ENCODE results near the gene IL17RD.

IL17RD gene

DNA sequence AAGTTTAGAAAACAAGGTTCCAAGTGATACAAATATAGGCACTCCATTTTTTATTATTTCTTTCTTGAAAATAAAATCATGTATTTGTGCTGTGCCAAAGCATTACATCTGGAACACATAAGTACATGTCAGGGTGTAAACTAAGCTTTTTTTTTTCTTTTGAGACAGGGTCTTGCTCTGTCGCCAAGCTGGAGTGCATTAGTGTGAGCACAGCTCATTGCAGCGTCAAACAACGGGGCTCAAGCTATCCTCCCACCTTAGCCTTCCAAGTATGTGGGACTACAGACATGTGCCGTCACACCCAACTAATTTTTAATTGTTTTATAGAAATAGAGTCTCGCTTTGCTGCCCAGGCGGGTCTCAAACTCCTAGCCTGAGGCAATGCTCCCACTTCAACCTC lies 95.7 kb downstream of the IL17RD start:
- Mint-ChIP-seq H3K36me3 (ENCODE audit: low read depth) (no peaks in the 10 kb centered on the region), H3K4me1 (ENCODE audit: low read depth) (peaks cover 30% of the 10 kb centered on the region), H3K27ac (no peak overlapping the region), H3K9me3 (no peaks in the 10 kb centered on the region), H3K27me3 (no peaks in the 10 kb centered on the region), H3K4me3 (no peak overlapping the region)
- intact Hi-C loops (cut with micrococcal nuclease) = no loop called here

DNA sequence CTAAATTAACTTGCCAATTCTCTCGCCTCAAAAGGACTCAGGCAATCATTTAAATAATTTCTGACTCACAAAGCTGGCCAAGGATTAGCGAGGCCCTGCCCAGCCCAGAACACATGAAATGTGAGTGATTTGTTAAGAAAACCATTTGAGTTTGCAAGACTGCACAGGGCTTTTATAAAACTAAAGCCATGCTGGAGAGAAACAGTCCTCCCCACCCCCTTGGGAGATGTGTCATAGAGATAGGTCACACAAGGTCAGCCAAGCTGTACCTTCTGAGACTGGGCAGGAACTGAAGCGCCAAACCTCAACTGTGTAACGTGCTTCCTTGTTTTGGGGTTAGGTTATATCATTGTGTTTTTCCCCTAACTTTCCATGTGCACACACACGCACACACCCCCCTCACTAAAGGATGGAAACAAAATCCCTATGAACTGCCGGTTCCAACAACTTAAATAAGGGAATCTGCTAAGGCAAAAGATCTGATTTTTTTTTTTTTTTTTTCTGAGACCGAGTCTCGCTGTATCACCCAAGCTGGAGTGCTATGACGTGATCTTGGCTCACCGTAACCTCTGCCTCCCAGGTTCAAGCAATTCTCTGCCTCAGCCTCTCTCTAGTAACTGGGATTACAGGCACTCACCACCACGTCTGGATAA lies 96.6 kb downstream of the IL17RD start:
- intact Hi-C loops (cut with micrococcal nuclease) = no loop called here
- Mint-ChIP-seq H3K4me1 (ENCODE audit: low read depth) (peaks cover 28% of the 10 kb centered on the region), H3K27ac (peak overlapping the region; percentile 32), H3K4me3 (no peak overlapping the region), H3K9me3 (no peaks in the 10 kb centered on the region), H3K36me3 (ENCODE audit: low read depth) (no peaks in the 10 kb centered on the region), H3K27me3 (no peaks in the 10 kb centered on the region)

DNA sequence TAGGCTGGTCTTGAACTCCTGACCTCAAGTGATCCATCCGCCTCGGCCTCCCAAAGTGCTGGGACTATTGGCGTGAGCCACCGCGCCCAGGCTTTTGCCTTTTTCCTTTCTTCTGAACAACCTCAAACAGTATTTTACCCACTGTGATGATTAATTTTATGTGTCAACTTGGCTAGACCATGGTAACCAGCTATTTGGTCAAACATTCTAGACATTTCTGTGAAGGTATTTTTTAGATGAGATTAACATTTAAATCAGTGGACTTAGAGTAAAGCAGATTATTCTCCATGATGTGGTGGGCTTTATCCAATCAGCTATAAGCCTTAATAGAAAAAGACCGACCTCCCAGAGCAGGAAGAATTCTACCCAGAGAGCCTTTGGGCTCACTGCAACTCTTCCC lies 98.7 kb downstream of the IL17RD start:
- no peak overlapping the region for H3K4me3 Mint-ChIP-seq
- H3K9me3 Mint-ChIP-seq = no peaks in the 10 kb centered on the region
- H3K4me1 Mint-ChIP-seq (ENCODE audit: low read depth) = peaks cover 46% of the 10 kb centered on the region
- intact Hi-C loops (cut with micrococcal nuclease) = no loop called here
- H3K27ac Mint-ChIP-seq = no peak overlapping the region
- no peaks in the 10 kb centered on the region for H3K27me3 Mint-ChIP-seq
- H3K36me3 Mint-ChIP-seq (ENCODE audit: low read depth) = no peaks in the 10 kb centered on the region

DNA sequence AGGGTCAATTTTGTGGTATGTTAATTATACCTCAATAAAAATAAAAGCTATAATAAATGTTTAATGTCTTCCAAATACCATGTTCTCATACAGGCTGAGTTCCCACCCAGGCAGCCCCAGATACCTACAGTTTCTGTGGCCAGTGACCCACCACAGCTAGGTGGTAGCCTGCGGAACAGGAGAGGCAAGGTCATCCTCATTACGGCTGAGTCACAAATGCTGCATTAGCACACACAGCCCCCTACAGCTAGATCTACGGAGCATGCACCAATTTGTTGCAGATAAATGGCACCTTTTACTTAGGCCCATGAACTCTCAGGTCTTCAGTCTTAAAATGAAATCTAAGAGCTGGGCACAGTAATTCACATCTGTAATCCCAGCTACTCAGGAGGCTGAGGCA lies 99.6 kb downstream of the IL17RD start:
- intact Hi-C loops (cut with micrococcal nuclease) = no loop called here

DNA sequence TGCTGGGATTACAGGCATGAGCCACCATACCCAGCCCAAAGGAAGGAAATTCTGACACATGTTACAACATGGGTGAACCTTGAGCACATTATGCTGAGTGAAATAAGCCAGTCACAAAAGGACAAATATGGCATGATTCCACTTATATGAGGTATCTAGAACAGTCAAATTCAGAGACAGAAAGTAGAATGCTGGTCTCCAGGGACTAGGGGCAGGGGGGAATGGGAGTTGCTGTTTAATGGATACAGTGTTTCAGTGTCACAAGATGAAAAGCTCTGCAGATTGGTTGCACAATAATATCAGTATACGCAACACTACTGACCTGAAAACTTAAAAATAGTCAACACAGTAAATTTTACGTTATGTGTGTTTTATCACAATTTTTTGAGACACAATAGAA lies 100.6 kb downstream of the IL17RD start:
- no peak overlapping the region for H3K27ac Mint-ChIP-seq

More for the DNA sequence above, 99.6 kb downstream of the IL17RD start:
- H3K36me3 Mint-ChIP-seq (ENCODE audit: low read depth) = no peaks in the 10 kb centered on the region
- H3K4me1 Mint-ChIP-seq (ENCODE audit: low read depth) = peaks cover 52% of the 10 kb centered on the region
- H3K9me3 Mint-ChIP-seq = no peaks in the 10 kb centered on the region
- H3K4me3 Mint-ChIP-seq = no peak overlapping the region
- no peak overlapping the region for H3K27ac Mint-ChIP-seq
- H3K27me3 Mint-ChIP-seq = no peaks in the 10 kb centered on the region

DNA sequence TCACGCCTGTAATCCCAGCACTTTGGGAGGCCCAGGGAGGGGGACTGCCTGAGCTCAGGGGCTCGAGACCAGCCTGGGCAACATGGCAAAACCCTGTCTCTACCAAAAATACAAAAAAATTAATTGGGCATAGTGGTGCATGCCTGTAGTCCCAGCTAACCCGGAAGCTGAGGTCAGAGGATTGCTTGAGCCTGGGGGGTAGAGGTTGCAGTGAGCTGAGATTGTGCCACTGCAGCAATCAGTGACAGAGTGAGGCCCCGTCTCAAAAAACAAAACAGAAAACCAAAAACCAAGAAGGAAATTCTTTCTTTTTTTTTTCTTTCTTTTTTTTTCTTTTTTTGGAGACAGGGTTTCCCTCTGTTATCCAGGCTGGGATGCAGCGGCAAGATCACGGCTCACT lies 101.2 kb downstream of the IL17RD start:
- Mint-ChIP-seq H3K27me3 (no peaks in the 10 kb centered on the region), H3K27ac (peak overlapping the region; percentile 73), H3K36me3 (ENCODE audit: low read depth) (no peaks in the 10 kb centered on the region), H3K9me3 (no peaks in the 10 kb centered on the region), H3K4me1 (ENCODE audit: low read depth) (peaks cover 63% of the 10 kb centered on the region), H3K4me3 (no peak overlapping the region)
- intact Hi-C loops (cut with micrococcal nuclease) = no loop called here

More for the DNA sequence above, 100.6 kb downstream of the IL17RD start:
- Mint-ChIP-seq H3K4me3 (no peak overlapping the region), H3K36me3 (ENCODE audit: low read depth) (no peaks in the 10 kb centered on the region), H3K27me3 (no peaks in the 10 kb centered on the region), H3K4me1 (ENCODE audit: low read depth) (peaks cover 61% of the 10 kb centered on the region), H3K9me3 (no peaks in the 10 kb centered on the region)
- intact Hi-C loops (cut with micrococcal nuclease) = no loop called here

DNA sequence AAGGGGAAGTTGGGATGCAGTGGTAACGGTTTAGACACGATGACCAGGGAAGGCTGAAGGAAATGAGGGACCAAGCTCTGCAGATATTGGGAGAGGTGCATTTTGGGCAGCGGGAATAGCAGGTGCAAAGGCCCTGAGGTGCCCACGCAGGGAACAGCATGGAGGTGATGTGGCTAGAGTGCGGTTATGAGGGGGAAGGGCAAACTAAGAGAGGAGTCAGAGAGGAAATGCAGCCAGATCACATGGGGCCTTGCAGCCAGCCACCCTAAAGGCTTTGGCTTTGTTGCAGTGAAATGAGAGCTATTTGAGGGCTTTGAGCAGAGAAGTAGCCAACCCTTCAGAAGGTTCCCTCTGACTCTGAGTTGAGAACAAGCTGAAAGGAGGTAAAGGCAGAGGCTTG lies 102.1 kb downstream of the IL17RD start:
- intact Hi-C loops (cut with micrococcal nuclease) = no loop called here
- Mint-ChIP-seq H3K9me3 (no peaks in the 10 kb centered on the region), H3K27ac (peak overlapping the region; percentile 73), H3K4me1 (ENCODE audit: low read depth) (peaks cover 57% of the 10 kb centered on the region), H3K4me3 (peak overlapping the region; percentile 1), H3K36me3 (ENCODE audit: low read depth) (no peaks in the 10 kb centered on the region), H3K27me3 (no peaks in the 10 kb centered on the region)

DNA sequence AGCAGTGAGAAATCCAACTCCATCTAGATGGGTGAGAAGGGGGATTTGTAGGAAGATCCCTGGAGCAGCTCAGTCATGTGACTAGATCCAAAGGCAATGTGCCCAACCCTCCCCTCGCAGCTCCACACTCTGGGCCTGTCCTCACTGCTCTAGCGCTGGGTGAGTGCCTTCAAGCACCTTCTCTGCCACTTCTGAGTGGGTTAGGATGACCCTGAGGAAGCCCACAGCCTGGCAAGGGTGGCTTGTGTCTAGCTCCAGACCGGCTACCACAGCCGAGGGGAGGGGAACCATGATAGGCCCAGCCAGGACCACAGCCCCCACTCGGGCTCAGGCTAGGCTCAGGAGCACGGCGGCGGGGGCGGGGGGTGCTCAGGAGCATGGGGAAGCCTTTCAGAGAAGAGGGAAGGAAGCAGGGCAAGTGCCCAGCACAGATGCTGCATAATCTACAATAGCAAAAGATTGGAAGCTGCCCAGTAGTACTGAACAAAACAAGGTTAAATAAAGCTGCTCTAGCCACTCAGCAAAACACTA lies 103.0 kb downstream of the IL17RD start:
- Mint-ChIP-seq H3K27me3 (no peaks in the 10 kb centered on the region), H3K4me3 (no peak overlapping the region), H3K27ac (peak overlapping the region; percentile 73), H3K9me3 (no peaks in the 10 kb centered on the region), H3K4me1 (ENCODE audit: low read depth) (peaks cover 65% of the 10 kb centered on the region), H3K36me3 (ENCODE audit: low read depth) (no peaks in the 10 kb centered on the region)
- intact Hi-C loops (cut with micrococcal nuclease) = no loop called here

DNA sequence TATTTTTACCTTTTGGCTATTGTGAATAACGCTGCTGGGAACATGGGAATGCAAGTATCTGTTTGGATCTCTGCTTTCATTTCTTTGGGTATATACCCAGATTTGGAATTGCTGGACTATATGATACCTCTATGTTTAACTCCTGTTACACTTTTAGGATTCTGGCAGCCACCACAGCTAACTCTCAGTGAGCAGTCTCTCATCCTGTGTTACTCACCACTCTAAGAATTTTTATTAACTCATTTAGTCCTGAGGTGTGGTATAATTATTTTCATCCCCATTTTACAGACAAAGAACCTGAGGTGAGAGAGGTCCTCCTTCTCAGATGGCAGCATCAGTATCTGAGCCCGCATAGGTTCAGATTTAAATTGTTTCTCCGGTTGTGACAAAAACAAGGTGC lies 103.6 kb downstream of the IL17RD start:
- no peaks in the 10 kb centered on the region for H3K36me3 Mint-ChIP-seq (ENCODE audit: low read depth)
- intact Hi-C loops (cut with micrococcal nuclease) = no loop called here

DNA sequence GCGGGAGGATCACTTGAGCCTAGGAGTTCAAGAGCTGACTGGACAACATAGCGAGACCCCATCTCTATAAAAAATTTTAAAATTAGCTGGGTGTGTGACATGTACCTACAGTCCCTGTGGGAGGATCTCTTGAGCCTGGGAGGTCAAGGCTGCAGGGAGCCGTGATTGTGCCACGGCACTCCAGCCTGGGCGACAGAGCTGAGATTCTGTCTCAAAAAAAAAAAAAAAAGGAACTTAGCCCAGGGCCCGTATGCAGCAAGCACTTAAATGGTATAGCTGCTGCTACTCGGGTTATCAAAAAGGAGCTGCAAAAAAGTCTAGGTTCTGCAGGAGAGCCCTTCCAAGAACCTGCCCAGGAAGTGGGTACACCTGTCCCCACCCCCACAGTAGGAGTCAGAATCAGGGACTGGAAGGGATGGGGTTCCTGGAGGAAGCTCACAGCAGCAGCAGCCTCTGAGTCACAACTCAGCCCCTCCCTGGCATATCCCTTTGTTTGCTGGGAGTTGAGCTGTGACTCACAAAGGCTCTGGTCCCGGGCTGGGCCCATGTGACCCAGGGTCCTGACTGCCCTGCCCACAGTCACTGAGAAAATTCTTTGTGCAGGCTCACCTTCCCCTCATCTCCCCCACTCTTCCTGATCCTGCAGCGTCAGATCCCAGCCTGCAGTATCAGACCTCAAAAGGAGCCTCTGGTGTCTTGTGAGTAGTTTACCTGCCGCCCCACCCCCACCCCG lies 104.9 kb downstream of the IL17RD start, which contains the start of gene SPATA12:
Gene SPATA12, plus strand, starts transcription at position 576 of the 733 bp plus-strand sequence. CDS start 13,031 bp downstream, outside the sequence.
- Mint-ChIP-seq H3K4me1 (ENCODE audit: low read depth) (peaks cover 62% of the 10 kb centered on the region), H3K27ac (peak within 1 kb of the TSS; percentile 87), H3K36me3 (ENCODE audit: low read depth) (no peaks in the 10 kb centered on the region), H3K27me3 (no peaks in the 10 kb centered on the region), H3K9me3 (no peaks in the 10 kb centered on the region), H3K4me3 (peak within 1 kb of the TSS; percentile 24)
- intact Hi-C loops (cut with micrococcal nuclease) = no loop called here

More for the DNA sequence above, 103.6 kb downstream of the IL17RD start:
- peaks cover 67% of the 10 kb centered on the region for H3K4me1 Mint-ChIP-seq (ENCODE audit: low read depth)
- H3K9me3 Mint-ChIP-seq = no peaks in the 10 kb centered on the region
- no peak overlapping the region for H3K4me3 Mint-ChIP-seq
- peak overlapping the region; percentile 73 for H3K27ac Mint-ChIP-seq
- no peaks in the 10 kb centered on the region for H3K27me3 Mint-ChIP-seq

DNA sequence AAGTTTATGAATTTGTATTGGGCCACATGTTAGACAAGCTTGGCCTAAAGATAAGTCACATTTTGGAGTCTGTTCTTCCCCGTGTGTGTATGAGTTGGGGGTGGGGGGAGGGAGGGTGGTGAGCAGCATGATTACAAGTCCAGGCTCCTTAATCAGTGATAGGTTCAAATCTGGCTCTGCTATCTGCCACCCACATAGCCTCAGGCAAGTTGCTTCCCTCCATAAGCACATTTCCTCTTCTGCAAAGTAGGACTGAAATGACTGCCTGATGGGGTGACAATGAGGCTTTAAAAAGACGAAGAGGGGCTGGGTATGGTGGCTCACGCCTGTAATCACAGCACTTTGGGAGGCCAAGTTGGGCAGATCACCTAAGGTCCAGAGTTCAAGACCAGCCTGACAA lies 105.7 kb downstream of the IL17RD start:
- H3K4me3 Mint-ChIP-seq = peak overlapping the region; percentile 24
- intact Hi-C loops (cut with micrococcal nuclease) = no loop called here
- no peaks in the 10 kb centered on the region for H3K9me3 Mint-ChIP-seq
- peak overlapping the region; percentile 87 for H3K27ac Mint-ChIP-seq
- H3K4me1 Mint-ChIP-seq (ENCODE audit: low read depth) = peaks cover 53% of the 10 kb centered on the region
- H3K27me3 Mint-ChIP-seq = no peaks in the 10 kb centered on the region
- no peaks in the 10 kb centered on the region for H3K36me3 Mint-ChIP-seq (ENCODE audit: low read depth)

DNA sequence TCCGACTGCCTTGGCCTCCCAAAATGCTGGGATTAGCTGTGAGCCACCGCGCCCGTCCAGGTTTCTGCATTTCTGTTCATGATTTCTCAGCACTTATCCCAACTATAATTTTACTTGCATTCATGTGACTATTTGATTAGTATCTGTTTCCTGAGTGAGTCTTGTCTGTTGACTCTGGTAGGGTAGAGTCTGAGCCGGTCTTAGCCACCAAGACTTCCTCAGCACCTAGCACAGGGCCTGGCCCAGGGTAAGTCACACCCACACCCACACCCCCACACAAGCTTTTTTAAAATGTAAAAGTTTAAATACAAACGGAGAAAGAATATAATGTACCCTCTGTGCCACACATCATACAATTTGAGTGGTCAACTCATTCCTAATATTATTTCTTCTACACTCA lies 107.8 kb downstream of the IL17RD start:
- Mint-ChIP-seq H3K27ac (peak overlapping the region; percentile 50), H3K36me3 (ENCODE audit: low read depth) (no peaks in the 10 kb centered on the region), H3K4me3 (no peak overlapping the region), H3K9me3 (no peaks in the 10 kb centered on the region), H3K27me3 (peaks cover 2% of the 10 kb centered on the region), H3K4me1 (ENCODE audit: low read depth) (peaks cover 36% of the 10 kb centered on the region)
- intact Hi-C loops (cut with micrococcal nuclease) = no loop called here

DNA sequence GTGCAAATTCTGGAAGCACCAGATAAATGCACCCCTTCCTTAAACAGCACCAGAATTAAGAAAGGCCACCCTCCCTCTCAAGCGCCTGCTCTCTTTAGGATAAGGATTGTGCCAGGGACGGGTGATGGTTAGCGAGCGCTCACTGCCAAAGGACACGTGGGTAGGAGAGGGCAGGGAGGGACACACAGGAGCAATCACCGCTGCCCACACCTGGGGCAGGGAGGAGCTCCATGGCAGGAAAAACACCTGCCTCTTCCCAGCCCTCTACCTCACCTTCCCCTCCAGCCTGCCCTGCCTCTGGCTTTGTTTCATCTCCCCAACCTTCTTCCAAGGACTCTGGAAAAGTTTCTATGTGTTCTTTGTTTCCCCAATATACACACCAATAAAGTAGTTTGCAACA lies 112.0 kb downstream of the IL17RD start:
- Mint-ChIP-seq H3K27me3 (peaks cover 3% of the 10 kb centered on the region), H3K4me1 (ENCODE audit: low read depth) (peaks cover 16% of the 10 kb centered on the region), H3K27ac (no peak overlapping the region), H3K4me3 (no peak overlapping the region), H3K9me3 (no peaks in the 10 kb centered on the region), H3K36me3 (ENCODE audit: low read depth) (no peaks in the 10 kb centered on the region)
- intact Hi-C loops (cut with micrococcal nuclease) = no loop called here

DNA sequence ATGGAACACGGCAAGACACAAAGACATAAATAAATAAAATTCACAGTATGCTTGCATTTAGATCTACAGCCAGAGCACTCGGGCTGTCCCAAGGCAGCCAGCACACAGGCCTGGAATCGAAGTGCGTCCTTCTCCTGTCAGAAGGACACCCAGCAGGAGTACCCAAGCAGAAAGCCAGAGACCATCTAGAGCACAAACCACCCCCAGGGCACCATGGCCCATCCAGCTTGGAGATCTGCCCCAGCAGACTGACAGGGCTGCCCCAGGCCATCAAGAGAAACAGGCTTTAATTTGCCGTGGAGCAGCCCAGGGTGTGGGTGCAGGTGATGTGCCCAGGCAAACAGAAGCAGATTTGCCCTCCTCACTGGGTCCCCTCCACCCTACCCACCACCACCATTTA lies 112.5 kb downstream of the IL17RD start:
- intact Hi-C loops (cut with micrococcal nuclease) = no loop called here
- Mint-ChIP-seq H3K4me1 (ENCODE audit: low read depth) (peaks cover 16% of the 10 kb centered on the region), H3K4me3 (no peak overlapping the region), H3K9me3 (no peaks in the 10 kb centered on the region), H3K27ac (no peak overlapping the region), H3K27me3 (peaks cover 5% of the 10 kb centered on the region), H3K36me3 (ENCODE audit: low read depth) (no peaks in the 10 kb centered on the region)
